ENCODE data around the gene KCND3.

Gene KCND3

GRCh38 chr1:111909030-111909429 is 80.4 kb downstream of the KCND3 start:
- DNase-seq, result peak; percentile 18

GRCh38 chr1:111908011-111908621 is 81.4 kb downstream of the KCND3 start:
- no peak for DNase-seq

GRCh38 chr1:111907321-111907720 is 82.1 kb downstream of the KCND3 start:
- DNase-seq, result no peak

- no peak for DNase-seq
Measured at GRCh38 chr1:111906816-111907215, 82.7 kb downstream of the KCND3 start.

- no peak for DNase-seq
Measured at GRCh38 chr1:111906111-111906510, 83.4 kb downstream of the KCND3 start.

GRCh38 chr1:111904478-111905218 is 84.8 kb downstream of the KCND3 start:
- peak; percentile 45 for DNase-seq

- no peak for DNase-seq
Measured at GRCh38 chr1:111903871-111904449, 85.5 kb downstream of the KCND3 start.

- DNase-seq, result no peak
Measured at GRCh38 chr1:111903148-111903870, 86.2 kb downstream of the KCND3 start.

GRCh38 chr1:111895469-111895868 is 94.0 kb downstream of the KCND3 start:
- DNase-seq, result no peak

- DNase-seq, result no peak
Measured at GRCh38 chr1:111895017-111895416, 94.5 kb downstream of the KCND3 start.

GRCh38 chr1:111894497-111894896 is 95.0 kb downstream of the KCND3 start:
- no peak for DNase-seq

GRCh38 chr1:111891566-111891965 is 97.9 kb downstream of the KCND3 start:
- DNase-seq, result no peak

GRCh38 chr1:111888740-111889376 is 100.6 kb downstream of the KCND3 start:
- DNase-seq, result no peak

- no peak for DNase-seq
Measured at GRCh38 chr1:111887875-111888274, 101.6 kb downstream of the KCND3 start.

GRCh38 chr1:111887385-111887784 is 102.1 kb downstream of the KCND3 start:
- DNase-seq, result no peak

GRCh38 chr1:111886741-111887140 is 102.7 kb downstream of the KCND3 start:
- DNase-seq, result no peak

GRCh38 chr1:111884772-111885443 is 104.6 kb downstream of the KCND3 start:
- DNase-seq, result no peak

- no peak for DNase-seq
Measured at GRCh38 chr1:111882986-111883560, 106.4 kb downstream of the KCND3 start.

GRCh38 chr1:111882559-111882958 is 106.9 kb downstream of the KCND3 start:
- DNase-seq, result no peak

- no peak for DNase-seq
Measured at GRCh38 chr1:111880881-111881837, 108.3 kb downstream of the KCND3 start.

- no peak for DNase-seq
Measured at GRCh38 chr1:111879081-111879480, 110.4 kb downstream of the KCND3 start.

All from DMS53 (cell line).